H1 (cell line): ENCODE data around the gene PTPRD. TPM values are rescaled to one million over a fixed set of nuclear protein-coding genes. Genes with fewer than 3 reads are reported as not detected.

Experiments
- BACH1 ChIP-seq: IDR thresholded peaks from 2 replicates; pipeline ENCODE4 v1.6.1; 2012; ENCODE audit warnings: low read length, improper control_type of control experiment
- NRF1 ChIP-seq: IDR thresholded peaks from 2 replicates; pipeline ENCODE4 v1.6.1; 2011; ENCODE audit warnings: mild to moderate bottlenecking, low read depth, low read length, improper control_type of control experiment
- SRF ChIP-seq: IDR thresholded peaks from 2 replicates; pipeline ENCODE4 v1.6.1; 2011; ENCODE audit warnings: mild to moderate bottlenecking, low read depth, low read length, moderate library complexity
- SUZ12 ChIP-seq: fragments of 200-600 bp; sonication (generic); IDR thresholded peaks from 2 replicates; pipeline ENCODE4 v1.6.1; 2012; ENCODE audit warnings: mild to moderate bottlenecking, inconsistent platforms, low read length, moderate library complexity, mixed read lengths
- TAF1 ChIP-seq: IDR thresholded peaks from 2 replicates; pipeline ENCODE4 v1.6.1; 2011; ENCODE audit warnings: mild to moderate bottlenecking, low read depth, low read length
- YY1 ChIP-seq: IDR thresholded peaks from 2 replicates; pipeline ENCODE4 v1.6.1; 2011; ENCODE audit warnings: low read depth, mild to moderate bottlenecking, low read length
- polyA plus RNA-seq, 7 experiments: library from polyadenylated mRNA; depleted of rRNA in 3 of 7; stranded (reverse) in 5 of 7; unstranded in 2 of 7; fragments of >200 nt in 5 of 7; fragments of 200-250 nt in 2 of 7; gene quantifications; 1 replicate in 5 of 7; 2 replicates in 1 of 7; 4 replicates in 1 of 7; pipeline versions ENCODE4 v1.2.1 to v1.2.3, GENCODE V29; 2011 to 2013; ENCODE audit warnings: missing spikeins in 2 of 7, mixed read lengths in 2 of 7
- total RNA-seq: library from RNA; stranded (reverse); fragmentation: NEBNext Ultra II Directional; extraction: Animal tissue kit (Norgen Biotek cat#: 25700); gene quantifications from 2 replicates; pipeline ENCODE4 v1.2.1, GENCODE V29; 2021

The PTPRD gene
- total and polyA plus RNA-seq, 2 of the 8 experiments (the other 6 are each of a cell fraction or from before 2014, with no cell fraction given): 17.2 to 77.0 TPM

DNA sequence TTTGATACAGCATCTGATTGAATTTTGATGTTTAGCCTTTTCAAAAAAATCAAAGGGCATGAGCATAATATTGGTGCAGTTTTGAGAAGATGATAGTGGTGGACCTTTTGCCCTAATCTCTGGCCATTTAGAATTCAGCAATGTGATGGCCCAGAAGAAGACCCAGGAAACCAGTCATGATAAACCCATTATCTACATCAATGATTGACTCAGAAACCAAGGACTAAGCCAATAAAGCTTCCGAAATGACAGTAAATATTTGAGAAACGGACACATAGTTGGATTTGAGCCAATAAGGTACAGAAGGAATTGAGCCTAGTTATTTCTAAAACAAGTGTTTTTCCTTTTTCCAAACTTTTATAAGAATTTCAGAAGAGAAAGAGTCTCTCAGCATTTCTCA is 1654.4 kb downstream of the PTPRD start (continued):
- TF ChIP-seq TAF1: no peak
- no peak for TF ChIP-seq NRF1
- no peak for TF ChIP-seq BACH1
- TF ChIP-seq SUZ12: no peak
- TF ChIP-seq SRF: no peak
- TF ChIP-seq YY1: no peak
- TF ChIP-seq, all 59 proteins: peak for 0
